Lower leg skin (tissue), 3 donors: ENCODE data around the gene SOHLH1.

Experiments
- POLR2A ChIP-seq, 2 donors: fragments of 450-650 bp; IDR thresholded peaks; one replicate each; pipeline ENCODE4 v1.6.1; 2016 to 2017; ENCODE audit warnings: antibody characterized with exemption in 2 of 2, mild to moderate bottlenecking in 1 of 2, moderate library complexity in 1 of 2
- TF ChIP-seq, protein P1 (sequence below), 3 donors: fragments of 450-650 bp; IDR thresholded peaks; one replicate each; pipeline ENCODE4 v1.5.1; 2016; ENCODE audit warnings: antibody characterized with exemption in 3 of 3, mild to moderate bottlenecking in 3 of 3, moderate library complexity in 2 of 3

DNA sequence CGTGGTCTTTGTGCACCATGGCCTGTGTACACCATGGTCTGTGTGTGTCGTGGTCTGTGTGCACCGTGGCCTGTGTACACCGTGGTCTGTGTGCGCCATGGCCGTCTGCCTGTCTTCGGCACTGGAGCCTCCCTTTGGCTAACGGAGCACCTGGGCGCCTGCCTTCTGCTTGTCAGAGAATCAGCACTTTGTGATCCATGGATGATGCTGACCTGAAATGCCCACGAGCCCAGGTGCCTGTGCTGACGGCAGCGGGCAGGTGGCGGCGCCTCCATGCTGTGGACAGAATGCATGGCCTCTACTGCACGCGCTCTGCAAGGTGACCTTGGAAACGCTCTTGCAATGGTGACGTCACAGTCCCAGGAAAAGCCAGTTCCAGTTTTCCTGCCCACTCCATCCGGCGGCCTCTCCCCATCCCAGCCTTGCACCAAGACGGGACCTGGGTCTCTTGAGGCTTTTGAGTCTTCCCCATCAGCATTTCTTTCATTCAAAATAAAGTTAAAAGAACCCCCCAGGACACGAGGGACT, 21.6 kb downstream of the SOHLH1 start:
- TF ChIP-seq, protein P1, sequence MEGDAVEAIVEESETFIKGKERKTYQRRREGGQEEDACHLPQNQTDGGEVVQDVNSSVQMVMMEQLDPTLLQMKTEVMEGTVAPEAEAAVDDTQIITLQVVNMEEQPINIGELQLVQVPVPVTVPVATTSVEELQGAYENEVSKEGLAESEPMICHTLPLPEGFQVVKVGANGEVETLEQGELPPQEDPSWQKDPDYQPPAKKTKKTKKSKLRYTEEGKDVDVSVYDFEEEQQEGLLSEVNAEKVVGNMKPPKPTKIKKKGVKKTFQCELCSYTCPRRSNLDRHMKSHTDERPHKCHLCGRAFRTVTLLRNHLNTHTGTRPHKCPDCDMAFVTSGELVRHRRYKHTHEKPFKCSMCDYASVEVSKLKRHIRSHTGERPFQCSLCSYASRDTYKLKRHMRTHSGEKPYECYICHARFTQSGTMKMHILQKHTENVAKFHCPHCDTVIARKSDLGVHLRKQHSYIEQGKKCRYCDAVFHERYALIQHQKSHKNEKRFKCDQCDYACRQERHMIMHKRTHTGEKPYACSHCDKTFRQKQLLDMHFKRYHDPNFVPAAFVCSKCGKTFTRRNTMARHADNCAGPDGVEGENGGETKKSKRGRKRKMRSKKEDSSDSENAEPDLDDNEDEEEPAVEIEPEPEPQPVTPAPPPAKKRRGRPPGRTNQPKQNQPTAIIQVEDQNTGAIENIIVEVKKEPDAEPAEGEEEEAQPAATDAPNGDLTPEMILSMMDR (IDR thresholded peaks at IDR 0.05): no peak
- TF ChIP-seq POLR2A (IDR thresholded peaks at IDR 0.05): no peak
